AG08396 (cell line): ENCODE measurements around the gene KCNF1.

Source experiments
- DNase-seq: peaks from one replicate; pipeline ENCODE4 v3.0.0; 2012; ENCODE audit warnings: low spot score, mixed read lengths

KCNF1 gene

DNA sequence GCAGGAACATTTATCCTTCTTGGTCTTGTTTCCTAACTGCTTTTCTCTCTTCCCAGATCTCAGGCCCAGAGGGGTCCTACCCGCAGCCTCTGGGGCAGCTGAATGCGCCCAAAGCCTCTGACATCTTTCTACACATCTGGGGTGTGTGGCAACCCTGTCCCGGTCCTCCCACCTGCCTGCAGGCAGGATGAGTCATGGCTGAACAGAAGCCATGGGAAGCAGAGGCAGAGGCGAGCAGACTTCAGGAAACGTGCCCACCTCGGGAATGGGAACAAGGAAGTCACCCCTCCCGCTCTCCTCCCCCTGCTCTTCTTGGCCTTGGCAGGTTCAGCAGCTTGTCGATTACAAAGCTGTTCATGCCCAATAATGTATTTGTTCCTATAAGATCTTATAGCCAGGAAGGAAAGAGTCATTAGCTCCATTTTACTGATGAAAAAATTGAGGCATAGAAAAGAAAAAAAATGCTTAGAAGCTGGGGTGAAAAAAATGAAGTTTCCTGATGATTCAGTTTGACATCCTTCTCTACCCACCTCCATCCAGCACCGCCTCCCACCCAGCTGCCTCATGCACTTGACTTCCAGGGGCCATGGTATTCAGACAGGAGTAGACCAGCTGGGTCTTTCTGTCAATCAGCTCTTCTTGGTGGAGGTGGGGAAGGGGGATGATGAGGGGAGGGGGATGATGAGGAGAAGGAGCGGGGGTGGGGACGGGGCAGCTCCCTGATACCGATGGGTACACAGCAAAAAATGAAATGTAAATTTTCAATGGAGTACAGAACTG, 10.4 kb upstream of the KCNF1 start:
- no peak for DNase-seq

DNA sequence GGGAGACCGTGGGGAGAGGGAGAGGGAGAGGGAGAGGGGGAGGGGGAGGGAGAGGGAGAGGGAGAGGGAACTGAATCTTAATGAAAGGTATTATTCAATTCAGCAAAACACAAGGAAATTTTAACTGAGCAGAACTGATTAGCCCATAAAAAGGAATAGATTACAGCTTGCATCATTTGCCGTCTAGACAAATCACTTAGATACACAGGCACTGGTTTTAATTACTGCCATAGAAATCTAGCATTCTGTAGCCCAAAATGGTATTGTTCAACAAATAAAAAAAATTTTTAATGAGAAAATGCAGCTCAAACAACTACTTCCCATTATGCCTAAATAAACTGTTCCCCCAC, 7.9 kb upstream of the KCNF1 start:
- DNase-seq, result no peak

DNA sequence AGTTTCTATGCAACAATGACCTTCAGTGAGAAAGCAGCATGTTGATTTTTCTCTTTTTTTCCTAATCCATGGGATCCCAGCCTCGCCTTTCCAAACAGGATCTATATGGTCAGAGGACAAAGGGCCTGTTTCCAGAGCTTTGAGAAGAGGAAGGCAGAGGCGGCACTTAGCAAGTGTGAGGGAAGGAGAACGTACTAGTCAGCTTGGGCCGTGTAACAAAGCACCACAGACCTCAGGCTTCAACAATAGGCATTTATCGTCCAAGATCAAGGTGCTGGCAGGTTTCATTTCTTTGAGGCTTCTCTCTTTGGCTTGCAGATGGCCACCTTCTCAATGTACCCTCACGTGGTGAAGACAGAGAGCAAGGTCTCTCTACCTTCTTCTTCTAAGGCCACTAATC, 7.3 kb upstream of the KCNF1 start:
- DNase-seq, result no peak

DNA sequence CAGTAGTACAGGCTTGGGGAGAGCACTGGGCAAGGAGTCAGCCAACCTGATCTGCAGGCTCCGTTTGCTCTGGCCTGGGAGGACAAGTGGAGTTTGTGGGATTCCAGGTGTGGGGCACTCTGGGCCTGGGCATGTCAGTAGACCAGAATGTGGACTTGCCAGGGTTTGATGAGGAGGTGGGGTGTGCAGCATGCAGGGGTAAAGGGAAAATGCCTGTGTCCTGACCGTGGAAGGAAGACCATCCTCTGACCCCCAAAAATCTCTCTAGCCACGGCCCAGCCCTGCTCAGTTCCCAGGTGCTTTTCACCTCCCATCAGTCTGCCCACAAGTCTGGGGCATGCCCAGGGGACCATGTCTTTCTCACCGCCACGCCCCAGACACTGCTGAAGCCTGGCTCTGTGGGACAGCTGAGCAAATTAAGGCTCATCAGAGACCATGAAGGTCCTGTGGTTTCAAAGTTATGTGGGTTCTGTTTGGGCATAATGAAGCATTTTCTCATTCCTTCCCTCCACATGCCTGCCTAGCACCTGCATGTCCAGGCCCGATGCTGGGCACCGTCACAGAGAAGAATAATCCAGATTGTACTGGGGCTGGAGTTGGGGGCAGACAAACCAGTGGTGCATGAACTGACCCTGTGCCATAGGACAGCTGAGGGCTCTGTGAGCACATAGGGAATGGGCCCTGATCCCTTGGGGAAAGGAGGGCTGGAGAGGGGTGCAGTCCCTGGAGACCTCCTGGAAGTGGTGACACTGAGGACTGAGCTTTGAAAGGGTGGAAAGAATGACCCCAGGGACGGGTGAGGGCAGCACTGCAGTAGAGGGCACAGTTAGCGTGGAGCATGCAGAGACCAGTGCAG, 6.5 kb upstream of the KCNF1 start:
- DNase-seq, result no peak

DNA sequence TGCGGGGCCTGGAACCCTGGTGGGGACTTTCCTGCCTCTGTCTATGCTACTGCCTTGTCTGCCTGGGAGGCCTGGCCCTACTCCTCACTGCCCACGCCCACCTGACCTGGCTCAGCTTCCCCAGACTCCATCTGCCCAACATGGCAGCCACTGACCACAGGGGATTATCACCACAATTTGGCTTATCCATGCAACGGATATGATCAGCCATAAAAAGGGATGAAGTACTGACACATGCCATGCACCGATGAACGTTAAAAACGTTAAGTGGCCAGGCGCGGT, 5.9 kb upstream of the KCNF1 start:
- DNase-seq, result no peak

DNA sequence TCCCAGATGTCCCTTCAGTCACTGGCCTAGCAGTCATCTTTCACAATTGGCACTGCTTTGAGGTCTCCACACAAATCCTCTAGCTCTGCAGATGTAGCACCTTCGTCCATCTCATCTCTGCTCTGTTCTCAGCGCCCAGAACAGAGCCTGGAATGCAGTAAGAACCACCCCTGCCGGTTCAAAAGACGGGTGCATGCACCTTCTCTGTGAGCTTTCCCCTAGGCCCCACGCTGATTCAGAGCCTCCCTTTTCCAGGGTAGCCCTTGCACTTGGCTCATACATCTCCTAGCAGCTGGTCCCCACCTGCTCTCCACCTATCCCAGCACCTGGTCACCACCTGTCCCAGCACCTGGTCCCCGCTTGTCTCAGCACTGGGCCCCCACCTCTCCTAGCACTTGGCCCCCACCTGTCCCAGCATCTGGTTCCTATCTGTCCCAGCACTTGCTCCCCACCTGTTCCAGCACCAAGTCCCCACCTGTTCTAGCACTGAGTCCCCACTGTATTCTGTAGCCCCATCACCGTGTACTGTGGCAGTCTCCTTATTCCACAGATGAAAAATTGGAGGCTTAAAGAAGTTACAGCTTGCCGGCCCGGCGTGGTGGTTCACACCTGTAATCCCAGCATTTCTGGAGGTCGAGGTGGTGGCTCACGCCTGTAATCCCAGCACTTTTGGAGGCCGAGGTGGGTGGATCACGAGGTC, 4.7 kb upstream of the KCNF1 start:
- no peak for DNase-seq

DNA sequence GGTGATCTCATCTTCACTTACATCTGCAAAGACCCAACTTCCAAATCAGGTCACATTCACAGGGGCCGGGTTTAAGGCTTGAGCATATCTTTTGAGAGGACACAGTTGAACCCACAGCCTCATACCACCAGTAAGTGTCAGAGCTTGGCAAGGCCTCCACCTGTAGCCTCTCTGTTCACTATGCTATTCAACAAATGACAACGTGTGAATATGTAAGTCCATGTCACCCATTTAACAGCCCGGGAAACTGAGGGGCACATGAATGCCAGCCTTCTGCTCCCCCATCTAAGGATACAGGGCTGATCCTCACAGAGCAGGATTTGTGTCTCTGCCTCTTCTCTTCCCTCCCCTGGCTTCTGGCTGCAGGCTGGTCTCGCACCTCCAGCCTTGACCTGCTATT, 3.5 kb upstream of the KCNF1 start:
- DNase-seq, result no peak

DNA sequence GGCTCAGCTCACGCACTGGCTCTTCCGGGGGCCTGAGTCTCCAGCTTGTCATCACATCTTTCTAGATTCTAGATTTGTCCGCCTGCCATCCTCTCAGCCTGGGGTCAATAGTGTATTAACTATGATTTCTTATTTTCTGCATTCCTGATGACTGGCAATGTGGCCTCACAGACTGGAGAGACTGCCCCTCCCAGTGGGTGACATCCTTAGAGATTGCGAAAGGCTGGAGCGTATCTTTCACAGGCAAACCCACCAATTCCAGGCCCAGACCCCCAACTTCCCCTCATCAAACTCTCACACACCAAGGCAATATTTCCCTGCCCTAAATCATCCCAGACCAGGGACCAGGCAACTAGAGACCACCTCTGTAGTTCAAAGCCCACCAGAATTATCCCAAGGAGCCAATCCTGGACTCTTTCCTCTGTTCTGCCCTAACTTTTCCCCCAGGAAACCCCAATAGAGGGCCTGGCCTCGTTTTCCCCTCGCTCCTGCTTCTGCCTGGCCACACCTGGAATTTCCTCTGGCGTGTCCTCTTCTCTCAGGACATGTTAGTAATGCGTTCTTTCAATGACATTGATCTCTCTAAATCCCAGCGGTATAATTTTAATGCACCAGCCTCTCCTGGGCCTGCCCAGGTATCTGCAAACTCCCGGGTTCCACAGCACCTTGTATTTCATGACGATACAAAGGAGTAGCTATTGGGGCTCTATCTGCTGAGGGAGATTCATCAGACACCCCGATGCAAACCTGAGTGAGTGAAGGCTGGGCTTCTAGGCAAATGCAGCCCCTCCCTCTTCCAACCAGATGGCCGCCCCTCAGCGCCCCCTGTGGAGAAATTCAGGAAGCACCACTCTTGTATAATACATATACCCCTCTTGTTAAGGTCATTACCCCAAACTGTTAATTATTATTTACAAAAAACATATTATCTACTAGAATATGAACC, 2.4 kb upstream of the KCNF1 start:
- peak; percentile 45 for DNase-seq

DNA sequence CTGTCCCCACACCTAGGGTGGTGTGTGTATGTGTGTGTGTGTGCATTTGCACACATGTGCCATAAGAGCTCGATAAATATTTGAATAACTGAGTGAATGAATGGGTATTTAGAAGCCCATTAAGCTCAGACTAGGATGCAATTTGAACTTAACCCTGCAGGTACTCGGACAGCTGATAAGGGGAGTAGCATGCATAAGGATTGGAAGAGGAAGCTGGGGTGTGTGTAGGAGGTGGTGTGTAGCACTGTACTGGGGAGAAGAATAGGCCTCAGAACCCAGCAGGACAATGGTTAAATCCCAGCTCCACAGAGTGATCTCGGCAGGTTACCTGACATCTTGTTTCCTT, 1.8 kb upstream of the KCNF1 start:
- DNase-seq, result no peak

DNA sequence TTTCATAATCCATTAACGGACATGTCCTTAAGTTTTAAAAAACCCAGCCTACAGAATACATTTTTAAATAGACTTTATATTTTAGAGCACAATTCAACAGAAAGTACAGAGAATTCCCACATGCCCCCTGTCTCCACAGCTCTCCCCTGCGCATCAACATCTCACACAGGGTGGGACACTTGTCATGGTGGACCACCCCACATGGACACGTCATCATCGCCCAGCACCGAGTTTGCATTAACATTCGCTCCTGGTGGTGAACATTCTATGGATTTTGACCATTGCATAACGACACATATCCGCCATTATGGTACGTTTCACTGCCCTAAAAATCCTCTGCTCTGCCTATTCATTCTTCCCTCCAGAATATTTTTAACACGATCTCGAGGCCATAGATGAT, 1.1 kb upstream of the KCNF1 start:
- no peak for DNase-seq

DNA sequence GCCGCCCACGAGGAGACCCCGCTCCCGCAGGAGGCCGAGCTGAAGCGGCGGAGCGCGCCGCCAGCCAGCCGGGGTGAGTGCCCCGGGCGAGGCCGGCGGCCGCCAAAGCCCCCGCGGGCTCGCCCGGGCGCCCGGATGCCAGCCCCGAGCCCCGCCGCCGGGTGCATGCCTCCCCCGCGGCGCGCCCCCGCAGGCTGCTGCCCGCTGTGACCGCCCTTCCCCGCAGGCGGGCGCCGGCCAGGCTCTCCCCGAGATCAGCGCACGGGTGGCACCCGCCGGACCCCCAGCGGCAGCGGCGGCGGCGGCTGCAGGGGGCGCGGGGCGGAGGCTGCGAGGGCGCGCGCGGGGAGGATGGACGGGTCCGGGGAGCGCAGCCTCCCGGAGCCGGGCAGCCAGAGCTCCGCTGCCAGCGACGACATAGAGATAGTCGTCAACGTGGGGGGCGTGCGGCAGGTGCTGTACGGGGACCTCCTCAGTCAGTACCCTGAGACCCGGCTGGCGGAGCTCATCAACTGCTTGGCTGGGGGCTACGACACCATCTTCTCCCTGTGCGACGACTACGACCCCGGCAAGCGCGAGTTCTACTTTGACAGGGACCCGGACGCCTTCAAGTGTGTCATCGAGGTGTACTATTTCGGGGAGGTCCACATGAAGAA, 470 bp downstream of the KCNF1 start:
- DNase-seq, result no peak

DNA sequence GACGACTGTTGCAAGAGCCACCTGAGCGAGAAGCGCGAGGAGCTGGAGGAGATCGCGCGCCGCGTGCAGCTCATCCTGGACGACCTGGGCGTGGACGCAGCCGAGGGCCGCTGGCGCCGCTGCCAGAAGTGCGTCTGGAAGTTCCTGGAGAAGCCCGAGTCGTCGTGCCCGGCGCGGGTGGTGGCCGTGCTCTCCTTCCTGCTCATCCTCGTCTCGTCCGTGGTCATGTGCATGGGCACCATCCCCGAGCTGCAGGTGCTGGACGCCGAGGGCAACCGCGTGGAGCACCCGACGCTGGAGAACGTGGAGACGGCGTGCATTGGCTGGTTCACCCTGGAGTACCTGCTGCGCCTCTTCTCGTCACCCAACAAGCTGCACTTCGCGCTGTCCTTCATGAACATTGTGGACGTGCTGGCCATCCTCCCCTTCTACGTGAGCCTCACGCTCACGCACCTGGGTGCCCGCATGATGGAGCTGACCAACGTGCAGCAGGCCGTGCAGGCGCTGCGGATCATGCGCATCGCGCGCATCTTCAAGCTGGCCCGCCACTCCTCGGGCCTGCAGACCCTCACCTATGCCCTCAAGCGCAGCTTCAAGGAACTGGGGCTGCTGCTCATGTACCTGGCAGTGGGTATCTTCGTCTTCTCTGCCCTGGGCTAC, 1.2 kb downstream of the KCNF1 start:
- no peak for DNase-seq

DNA sequence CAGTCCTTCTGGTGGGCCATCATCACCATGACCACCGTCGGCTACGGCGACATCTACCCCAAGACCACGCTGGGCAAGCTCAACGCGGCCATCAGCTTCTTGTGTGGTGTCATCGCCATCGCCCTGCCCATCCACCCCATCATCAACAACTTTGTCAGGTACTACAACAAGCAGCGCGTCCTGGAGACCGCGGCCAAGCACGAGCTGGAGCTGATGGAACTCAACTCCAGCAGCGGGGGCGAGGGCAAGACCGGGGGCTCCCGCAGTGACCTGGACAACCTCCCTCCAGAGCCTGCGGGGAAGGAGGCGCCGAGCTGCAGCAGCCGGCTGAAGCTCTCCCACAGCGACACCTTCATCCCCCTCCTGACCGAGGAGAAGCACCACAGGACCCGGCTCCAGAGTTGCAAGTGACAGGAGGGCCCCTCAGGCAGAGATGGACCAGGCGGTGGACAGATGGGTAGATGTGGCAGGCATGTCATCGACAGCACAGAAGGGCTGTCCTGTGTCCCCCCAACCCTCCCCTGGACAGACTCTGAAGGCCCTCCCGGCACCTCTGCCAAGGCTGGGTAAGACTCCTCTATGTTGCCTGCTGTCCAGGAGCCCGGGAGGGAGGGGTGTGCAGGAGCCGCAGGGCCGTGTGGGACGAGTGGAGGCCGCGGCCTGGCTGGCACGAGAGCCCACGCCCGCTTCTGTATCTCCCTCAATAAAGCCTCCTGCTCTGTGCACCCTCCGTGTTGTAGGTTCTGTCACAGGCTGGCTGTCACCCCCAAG, 2.0 kb downstream of the KCNF1 start:
- no peak for DNase-seq

DNA sequence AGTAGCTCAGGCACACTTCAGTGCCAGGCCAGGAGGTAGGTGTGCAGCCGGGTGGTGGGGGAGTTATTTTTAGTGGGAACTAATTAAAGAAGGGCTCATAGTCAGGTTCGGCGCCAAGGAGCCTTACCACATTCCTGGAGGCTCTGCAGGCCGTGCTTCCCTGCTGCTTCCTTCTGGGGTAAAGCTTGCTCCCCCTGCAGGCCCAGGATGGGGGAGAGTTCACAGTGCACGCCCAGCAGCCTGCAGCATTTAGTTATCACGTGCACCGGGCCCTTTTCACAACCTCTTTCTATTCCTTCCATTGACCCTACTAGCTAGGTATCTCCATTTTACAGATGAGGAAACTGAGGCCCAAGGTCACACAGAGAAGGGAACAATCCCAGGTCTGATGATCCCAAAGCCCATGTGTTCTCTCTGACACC, 2.5 kb downstream of the KCNF1 start:
- peak; percentile 71 for DNase-seq

DNA sequence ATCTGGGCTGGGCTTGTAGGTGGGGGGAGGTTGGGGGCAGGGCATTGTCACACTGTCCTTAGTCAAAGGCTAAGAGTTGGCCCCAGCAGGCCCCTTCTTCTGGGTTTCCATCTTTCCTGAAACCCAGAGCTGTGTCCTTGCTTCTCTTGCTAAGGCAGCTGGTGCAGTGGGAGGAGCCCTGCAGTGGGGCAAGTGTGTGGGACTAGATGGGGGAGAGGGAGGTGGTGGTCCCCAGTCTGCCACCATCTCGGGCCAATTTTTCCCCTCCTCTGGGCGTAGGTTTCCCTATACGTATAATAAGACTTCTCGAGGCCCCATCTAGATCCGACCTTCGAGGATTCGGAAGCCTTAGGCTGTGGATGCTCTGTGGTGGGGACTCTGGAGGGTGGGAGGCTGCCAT, 3.5 kb downstream of the KCNF1 start:
- DNase-seq, result no peak

DNA sequence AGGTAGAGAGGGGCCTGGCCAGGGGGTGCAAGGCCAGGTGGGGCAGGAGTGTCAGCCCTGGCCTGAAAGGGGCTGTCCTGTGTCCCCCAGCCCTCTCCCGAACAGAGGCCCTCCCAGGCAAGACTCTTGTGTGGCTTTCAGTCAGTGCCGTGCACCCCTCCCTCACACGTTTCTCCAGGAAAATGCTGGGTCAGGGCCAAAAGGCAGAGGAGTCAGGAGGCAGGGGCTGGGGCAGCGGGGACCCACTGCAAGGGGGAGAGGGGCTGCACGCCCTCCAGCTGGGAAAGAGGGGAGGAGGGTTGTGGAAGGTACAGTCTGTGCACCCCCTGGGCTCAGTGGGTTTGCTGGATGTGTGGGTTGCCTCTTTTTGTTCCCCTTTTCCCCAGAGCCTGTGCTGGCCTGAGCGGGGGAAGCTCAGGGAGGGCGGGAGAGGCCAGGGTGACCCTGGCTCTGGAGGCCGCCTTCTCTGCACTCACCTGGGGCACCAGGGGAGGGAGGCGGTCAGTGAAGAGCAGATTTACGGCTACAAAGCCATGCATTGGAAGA, 4.1 kb downstream of the KCNF1 start:
- no peak for DNase-seq

DNA sequence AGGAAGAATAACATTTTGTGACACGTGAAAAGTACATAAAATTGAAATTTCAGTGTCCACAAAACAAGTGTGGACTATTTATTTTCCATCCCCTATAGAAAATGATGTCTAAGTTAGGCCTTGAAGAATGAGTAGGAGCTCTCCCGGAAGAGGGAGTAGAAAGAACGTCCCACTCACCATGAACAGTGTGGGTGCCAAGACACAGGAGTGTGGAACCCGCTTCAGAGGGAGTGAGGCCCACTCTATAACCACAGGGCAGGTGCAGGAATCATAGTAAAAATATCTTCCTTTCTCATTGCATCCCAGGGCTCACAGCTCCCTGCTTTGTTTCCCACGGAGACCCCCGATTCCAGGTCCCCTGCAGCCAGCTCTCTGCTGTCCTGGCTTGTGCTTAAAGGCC, 5.2 kb downstream of the KCNF1 start:
- DNase-seq, result no peak

DNA sequence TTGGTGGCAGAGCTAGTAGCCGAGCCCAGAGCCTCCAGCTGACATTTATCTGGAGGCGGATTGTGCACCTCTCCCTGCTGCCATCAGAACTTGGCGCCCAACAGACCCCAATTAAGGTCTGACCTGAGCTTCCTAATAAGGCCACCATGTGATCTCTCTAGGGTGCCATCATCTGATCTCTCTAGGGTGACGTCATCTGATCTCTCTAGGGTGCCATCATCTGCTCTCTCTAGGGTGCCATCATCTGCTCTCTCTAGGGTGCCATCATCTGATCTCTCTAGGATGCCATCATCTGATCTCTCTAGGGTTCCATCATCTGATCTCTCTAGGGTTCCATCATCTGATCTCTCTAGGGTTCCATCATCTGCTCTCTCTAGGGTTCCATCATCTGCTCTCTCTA, 6.2 kb downstream of the KCNF1 start:
- DNase-seq, result no peak

DNA sequence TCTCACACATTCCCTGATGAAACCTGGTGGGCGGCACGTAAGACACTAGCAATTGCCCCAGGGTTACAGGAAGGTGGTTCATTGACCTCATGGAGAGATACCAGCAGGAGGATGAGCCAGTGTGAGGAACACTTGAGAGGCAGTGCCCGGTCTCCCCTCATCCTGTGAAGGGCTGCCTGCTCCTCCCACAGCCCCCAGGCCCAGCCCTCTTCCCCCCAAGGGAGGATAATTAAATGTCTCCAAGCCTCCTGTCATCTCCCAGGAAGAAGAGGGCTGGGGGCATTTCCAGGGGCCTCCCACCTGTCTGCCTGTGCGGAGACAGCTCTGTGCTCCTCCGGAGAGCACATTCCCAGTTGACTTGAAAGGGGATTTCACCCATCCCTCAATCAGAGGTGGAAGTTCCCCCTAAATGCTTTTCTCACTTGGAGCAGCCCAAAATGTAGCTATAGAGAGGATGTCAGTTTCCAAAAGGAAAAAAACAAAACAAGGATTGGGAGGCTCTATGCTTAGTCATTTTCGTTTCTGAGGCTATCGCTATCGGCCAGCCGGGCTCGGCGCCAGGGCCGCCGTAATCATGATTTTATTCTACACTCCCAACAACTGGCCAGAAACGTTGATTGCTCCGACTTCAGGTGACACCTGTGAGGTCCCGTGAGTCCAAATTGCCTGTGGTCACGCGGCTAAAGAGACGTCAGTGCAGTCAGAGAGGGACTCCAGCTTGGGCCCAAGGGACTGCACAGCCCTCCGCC, 7.1 kb downstream of the KCNF1 start:
- DNase-seq, result peak; percentile 68
